ENCODE results near the gene LPAR3.
"Not testable (repeated sequence)": the region's sequence is repeated elsewhere in the genome, so short reads cannot be mapped to it uniquely, and the experiment has no call there.

Gene LPAR3

GRCh38 chr1:84907095-84907827, 14.3 kb upstream of the LPAR3 start:
- no peak for DNase-seq (ENCODE audit: low spot score)

DNA sequence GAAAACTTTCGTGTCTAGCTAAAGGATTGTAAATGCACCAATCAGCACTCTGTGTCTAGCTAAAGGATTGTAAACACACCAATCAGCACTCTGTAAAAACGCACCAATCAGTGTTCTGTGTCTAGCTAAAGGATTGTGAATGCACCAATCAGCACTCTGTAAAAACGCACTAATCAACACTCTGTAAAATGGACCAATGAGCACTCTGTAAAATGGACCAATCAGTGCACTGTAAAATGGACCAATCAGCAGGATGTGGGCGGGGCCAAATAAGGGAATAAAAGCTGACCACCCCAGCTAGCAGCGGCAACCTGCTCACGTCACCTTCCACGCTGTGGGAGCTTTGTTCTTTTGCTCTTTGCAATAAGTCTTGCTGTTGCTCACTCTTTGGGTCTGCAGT, 9.7 kb upstream of the LPAR3 start:
- not testable (repeated sequence) for DNase-seq (ENCODE audit: low spot score)

DNA sequence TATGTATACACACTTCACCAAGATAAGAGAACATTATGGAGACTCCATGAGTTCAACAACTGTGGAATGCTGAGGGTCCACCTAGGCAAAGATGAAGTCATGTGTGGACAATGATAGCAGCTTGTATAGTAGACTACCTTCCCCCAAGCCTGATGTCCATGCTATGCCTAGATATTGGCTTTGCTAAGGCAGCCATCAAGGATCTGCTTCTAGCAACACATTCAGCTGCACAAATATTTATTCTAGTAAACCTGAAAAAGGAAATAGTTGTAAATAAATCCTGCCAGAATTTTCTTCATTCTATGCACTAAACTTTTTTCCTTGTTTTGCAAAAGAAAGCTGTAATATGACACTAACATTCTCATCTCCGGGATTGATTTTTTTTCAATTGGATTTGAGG, 7.0 kb upstream of the LPAR3 start:
- no peak for DNase-seq (ENCODE audit: low spot score)

- DNase-seq (ENCODE audit: low spot score), result no peak
Observed at GRCh38 chr1:84896279-84896678, 3.3 kb upstream of the LPAR3 start.

DNA sequence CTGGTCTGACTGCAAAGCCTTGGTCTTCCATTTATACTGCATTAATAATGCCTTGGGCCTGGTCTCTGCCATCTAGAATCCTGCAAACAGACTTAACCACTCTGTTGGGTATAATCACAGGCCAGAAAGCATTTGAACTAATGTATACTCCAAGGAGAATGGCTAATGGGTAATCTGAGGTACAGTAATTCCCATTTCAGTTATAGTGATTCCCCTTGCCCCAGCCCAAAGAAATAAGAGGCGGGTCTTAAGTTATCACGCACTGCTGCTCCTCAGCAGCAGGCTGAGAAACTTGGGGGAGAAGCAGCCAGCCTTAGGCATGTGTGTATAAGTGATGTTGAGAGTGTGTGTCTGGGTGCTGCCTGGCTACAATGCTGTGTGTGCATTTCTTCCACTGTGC, 2.4 kb downstream of the LPAR3 start:
- DNase-seq (ENCODE audit: low spot score), result no peak

- DNase-seq (ENCODE audit: low spot score), result no peak
Observed at GRCh38 chr1:84889437-84889836, 3.6 kb downstream of the LPAR3 start.

DNA sequence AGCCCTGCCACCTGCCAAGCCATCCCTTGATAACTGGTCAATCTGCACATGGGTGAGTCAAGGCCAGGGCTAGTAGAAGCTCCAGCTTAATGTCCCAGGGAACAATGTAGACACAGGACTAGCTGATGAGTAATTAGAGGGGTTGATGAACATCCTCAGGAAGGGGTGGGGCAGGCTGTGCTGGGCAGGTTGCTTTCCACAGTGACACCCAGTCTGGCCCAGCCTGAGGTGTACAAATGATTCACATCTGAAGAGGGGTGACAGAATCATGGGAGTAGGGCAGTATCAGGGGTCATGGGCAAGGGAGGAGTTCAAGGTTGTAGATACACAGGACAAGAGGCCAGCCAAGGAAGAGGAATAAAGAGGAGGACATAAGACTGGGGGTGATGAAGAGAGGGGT, 4.3 kb downstream of the LPAR3 start:
- DNase-seq (ENCODE audit: low spot score), result no peak

- no peak for DNase-seq (ENCODE audit: low spot score)
Observed at GRCh38 chr1:84887261-84887934, 5.6 kb downstream of the LPAR3 start.

GRCh38 chr1:84885469-84885868, 7.5 kb downstream of the LPAR3 start:
- DNase-seq (ENCODE audit: low spot score), result no peak

GRCh38 chr1:84884671-84885389, 8.2 kb downstream of the LPAR3 start:
- DNase-seq (ENCODE audit: low spot score), result no peak

DNA sequence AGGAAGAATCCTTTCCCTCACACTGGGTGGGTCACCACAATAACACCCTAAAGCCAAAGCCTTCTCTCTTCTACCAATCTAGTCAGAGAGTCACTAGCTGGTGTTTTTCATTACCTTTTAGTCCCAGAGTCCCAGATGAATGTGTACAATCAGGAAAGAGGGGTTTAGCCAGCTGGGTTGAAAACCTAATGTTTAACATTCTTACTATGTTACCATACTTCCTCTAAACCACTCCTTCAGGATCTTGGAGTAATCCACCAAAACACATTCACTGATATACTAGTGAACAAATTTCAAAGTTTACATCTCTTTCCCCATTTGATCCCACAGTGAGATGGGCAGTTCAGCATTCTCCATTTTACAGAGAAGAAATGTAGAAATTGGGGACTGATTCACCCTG, 9.7 kb downstream of the LPAR3 start:
- DNase-seq (ENCODE audit: low spot score), result no peak

GRCh38 chr1:84877592-84877991, 15.4 kb downstream of the LPAR3 start:
- no peak for DNase-seq (ENCODE audit: low spot score)

DNA sequence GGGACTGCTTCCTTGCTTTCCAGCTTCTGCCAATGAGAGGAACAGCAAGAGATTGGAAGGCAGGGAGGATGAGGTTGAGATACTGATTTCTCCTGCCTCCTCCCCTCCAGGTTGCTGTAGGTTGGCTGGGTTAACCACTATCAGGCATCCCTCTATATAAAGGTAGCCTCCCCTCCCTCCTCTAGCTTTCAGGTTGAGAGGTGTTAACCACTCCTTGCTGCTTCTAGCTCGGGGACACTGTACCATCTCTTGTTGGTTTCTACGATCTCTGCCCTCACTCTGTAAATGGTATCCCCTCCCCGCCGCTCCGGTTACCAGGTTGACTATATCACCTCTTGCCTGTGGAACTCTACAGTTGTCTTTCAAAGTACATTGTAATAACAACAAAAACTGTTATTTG, 16.7 kb downstream of the LPAR3 start:
- no peak for DNase-seq (ENCODE audit: low spot score)

DNA sequence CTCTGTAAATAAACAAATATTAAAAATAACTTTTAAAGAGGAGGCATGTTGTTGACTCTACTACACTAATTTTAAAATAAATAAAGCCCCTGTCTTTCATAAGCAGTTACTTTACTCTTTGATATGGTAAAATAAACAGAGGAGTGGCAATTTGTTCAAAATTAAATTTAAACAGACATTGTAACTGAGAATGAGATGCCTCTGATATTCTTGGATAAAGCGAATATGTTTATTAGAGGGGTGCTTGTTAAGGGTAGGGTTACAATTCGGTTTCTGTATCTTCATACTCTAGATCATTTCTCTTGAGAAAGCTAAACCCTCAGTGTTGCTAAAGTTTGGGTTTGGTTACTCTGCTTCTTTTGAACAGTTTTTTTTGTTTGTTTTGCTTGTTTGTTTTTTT, 19.6 kb downstream of the LPAR3 start:
- DNase-seq (ENCODE audit: low spot score), result no peak

GRCh38 chr1:84872696-84873355, 20.2 kb downstream of the LPAR3 start:
- DNase-seq (ENCODE audit: low spot score), result no peak

DNA sequence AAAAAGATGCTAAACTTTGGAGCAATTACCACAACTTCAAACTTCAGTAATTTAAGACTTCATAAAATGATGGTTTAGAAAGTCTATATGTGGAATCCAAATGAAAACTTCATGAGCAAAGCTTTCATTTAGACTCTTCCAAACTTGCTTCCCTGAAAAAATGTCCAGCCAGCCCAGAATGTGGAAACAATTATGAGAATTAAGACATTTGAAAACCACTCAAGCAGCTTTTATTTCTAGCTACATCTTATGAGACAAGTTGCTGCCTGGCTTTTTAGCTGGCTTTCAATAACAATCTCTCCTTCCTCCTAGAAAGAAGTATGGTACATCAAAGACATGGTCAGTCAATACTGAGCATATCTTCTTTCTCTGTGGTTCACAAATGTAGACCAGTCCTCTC, 21.8 kb downstream of the LPAR3 start:
- no peak for DNase-seq (ENCODE audit: low spot score)

GRCh38 chr1:84870591-84870990, 22.4 kb downstream of the LPAR3 start:
- no peak for DNase-seq (ENCODE audit: low spot score)

DNA sequence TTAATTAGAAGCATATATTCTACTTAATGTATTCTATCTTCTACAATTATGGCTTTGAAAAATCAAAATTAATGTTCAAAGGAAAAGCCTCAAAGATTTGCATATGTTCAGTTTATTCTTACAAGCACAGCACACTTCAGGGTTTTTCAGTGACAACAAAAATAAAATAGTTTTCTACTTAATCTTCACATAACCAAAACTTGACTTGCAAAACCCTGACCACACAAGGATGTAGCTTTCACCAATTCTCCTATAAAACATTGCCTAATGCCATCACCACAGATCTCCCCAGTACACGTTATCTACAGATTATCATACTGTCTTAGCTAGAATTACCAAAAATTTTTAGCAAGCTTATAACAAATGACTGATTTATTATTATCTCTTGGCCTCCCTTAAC, 23.3 kb downstream of the LPAR3 start:
- DNase-seq (ENCODE audit: low spot score), result no peak

DNA sequence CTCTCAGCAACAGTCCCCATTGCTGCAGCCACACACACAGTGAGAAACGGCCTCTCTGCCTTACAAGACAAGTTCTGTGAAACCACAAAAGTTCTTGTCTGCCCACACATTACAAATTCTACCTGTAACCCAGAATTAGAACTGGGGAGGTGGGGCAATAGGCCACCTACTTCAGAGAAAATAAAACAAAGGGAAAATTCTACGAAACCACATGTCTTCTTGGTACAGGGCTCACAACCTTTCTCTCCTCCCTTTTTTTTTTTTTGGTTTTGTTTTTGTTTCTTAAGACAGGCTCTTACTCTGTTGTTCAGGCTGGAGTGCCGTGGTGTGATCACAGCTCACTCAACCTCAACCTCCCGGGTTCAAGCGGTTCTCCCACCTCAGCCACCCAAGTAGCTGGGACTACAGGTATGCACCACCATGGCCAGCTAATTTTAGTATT, 30.2 kb downstream of the LPAR3 start:
- DNase-seq (ENCODE audit: low spot score), result no peak

GRCh38 chr1:84861988-84862644, 30.9 kb downstream of the LPAR3 start:
- no peak for DNase-seq (ENCODE audit: low spot score)

GRCh38 chr1:84861516-84861915, 31.5 kb downstream of the LPAR3 start:
- DNase-seq (ENCODE audit: low spot score), result no peak

- DNase-seq (ENCODE audit: low spot score), result no peak
Observed at GRCh38 chr1:84859866-84860265, 33.1 kb downstream of the LPAR3 start.

Data from SW480 (cell line).